ENCODE results near the gene PAPOLA.

GRCh38 chr14:96585672-96586013 is 83.5 kb downstream of the PAPOLA start:
- TF ChIP-seq POLR2A (IDR thresholded peaks at IDR 0.05; ENCODE audit: low read depth, low read length) = no peak
- TF ChIP-seq TAF1 (IDR thresholded peaks at IDR 0.05; ENCODE audit: borderline replicate concordance, low read depth, low read length) = no peak
- no peak for TF ChIP-seq POLR2AphosphoS5 (IDR thresholded peaks at IDR 0.05; ENCODE audit: low read depth, low read length)
